H9 (cell line): ENCODE measurements around the gene IQCM. TPM values are rescaled to one million over a fixed set of nuclear protein-coding genes. Genes with fewer than 3 reads are reported as not detected.

ENCODE experiments used
- DNase-seq: peaks from one replicate; pipeline ENCODE4 v3.0.0-alpha.2; 2017
- H2AFZ ChIP-seq: one replicate; pipeline ENCODE4 v1.6.1; 2013; ENCODE audit warnings: mild to moderate bottlenecking, low read length, control low read depth, moderate library complexity
- H2AK5ac ChIP-seq: 2 replicates; pipeline ENCODE4 v1.6.1; 2013; ENCODE audit warnings: low read length, control low read depth, mixed read lengths; ENCODE audit not compliant: insufficient read length
- H2BK120ac ChIP-seq: one replicate; pipeline ENCODE4 v1.6.1; 2013; ENCODE audit warnings: low read depth, mild to moderate bottlenecking, low read length, control low read depth, inconsistent platforms; ENCODE audit not compliant: poor library complexity, severe bottlenecking
- H2BK12ac ChIP-seq: 2 replicates; pipeline ENCODE4 v1.6.1; 2013; ENCODE audit warnings: low read length, control low read depth, mixed read lengths, low read depth; ENCODE audit not compliant: insufficient read length
- H2BK15ac ChIP-seq: 2 replicates; pipeline ENCODE4 v1.6.1; 2013; ENCODE audit warnings: low read depth, low read length, control low read depth
- H2BK20ac ChIP-seq: one replicate; pipeline ENCODE4 v1.6.1; 2013; ENCODE audit warnings: low read depth, mild to moderate bottlenecking, low read length, control low read depth, inconsistent platforms; ENCODE audit not compliant: poor library complexity, severe bottlenecking
- H2BK5ac ChIP-seq: 2 replicates; pipeline ENCODE4 v1.6.1; 2013; ENCODE audit warnings: low read length, control low read depth, mixed read lengths; ENCODE audit not compliant: insufficient read length
- H3K14ac ChIP-seq: 2 replicates; pipeline ENCODE4 v1.6.1; 2013; ENCODE audit warnings: low read length, control low read depth; ENCODE audit not compliant: insufficient read depth
- H3K18ac ChIP-seq: 2 replicates; pipeline ENCODE4 v1.6.1; 2013; ENCODE audit warnings: low read depth, mild to moderate bottlenecking, mixed read lengths, low read length, control low read depth; ENCODE audit not compliant: insufficient read length
- H3K23ac ChIP-seq: 2 replicates; pipeline ENCODE4 v1.6.1; 2013; ENCODE audit warnings: low read length, control low read depth, mixed read lengths, low read depth; ENCODE audit not compliant: insufficient read length
- H3K23me2 ChIP-seq: 2 replicates; pipeline ENCODE4 v1.6.1; 2013; ENCODE audit warnings: low read depth, mild to moderate bottlenecking, mixed read lengths, low read length, control low read depth; ENCODE audit not compliant: insufficient read length, poor library complexity, severe bottlenecking
- H3K27ac ChIP-seq: 2 replicates; pipeline ENCODE4 v1.5.1; 2013; ENCODE audit warnings: low read length, control low read depth, mixed read lengths, low read depth; ENCODE audit not compliant: insufficient read length
- H3K27me3 ChIP-seq: 2 replicates; pipeline ENCODE4 v1.6.1; 2013; ENCODE audit warnings: low read length, control low read depth, inconsistent platforms; ENCODE audit not compliant: insufficient read depth
- H3K4ac ChIP-seq: 2 replicates; pipeline ENCODE4 v1.6.1; 2013; ENCODE audit warnings: low read depth, mild to moderate bottlenecking, control low read depth, inconsistent platforms, low read length, moderate library complexity
- H3K4me1 ChIP-seq: 2 replicates; pipeline ENCODE4 v1.6.1; 2013; ENCODE audit warnings: low read length, control low read depth, inconsistent platforms; ENCODE audit not compliant: insufficient read depth
- H3K4me2 ChIP-seq: 2 replicates; pipeline ENCODE4 v1.6.1; 2013; ENCODE audit warnings: low read length, control low read depth, mixed read lengths; ENCODE audit not compliant: insufficient read length, insufficient read depth
- H3K56ac ChIP-seq: 2 replicates; pipeline ENCODE4 v1.6.1; 2013; ENCODE audit warnings: low read depth, mild to moderate bottlenecking, mixed read lengths, low read length, control low read depth; ENCODE audit not compliant: insufficient read length
- H3K79me1 ChIP-seq: 2 replicates; pipeline ENCODE4 v1.6.1; 2013; ENCODE audit warnings: low read depth, mild to moderate bottlenecking, moderate library complexity, low read length, control low read depth, inconsistent platforms; ENCODE audit not compliant: insufficient read depth, poor library complexity, severe bottlenecking
- H3K79me2 ChIP-seq: 2 replicates; pipeline ENCODE4 v1.6.1; 2013; ENCODE audit warnings: low read length, control low read depth, inconsistent platforms; ENCODE audit not compliant: insufficient read depth
- H3K9ac ChIP-seq: 2 replicates; pipeline ENCODE4 v1.6.1; 2013; ENCODE audit warnings: low read length, control low read depth, mixed read lengths; ENCODE audit not compliant: insufficient read length; ENCODE audit errors: extremely low read depth
- H3K9me3 ChIP-seq: one replicate; pipeline ENCODE4 v1.6.1; 2013; ENCODE audit warnings: low read depth, low read length, inconsistent platforms; ENCODE audit not compliant: control insufficient read depth
- H3T11ph ChIP-seq: one replicate; pipeline ENCODE4 v1.6.1; 2013; ENCODE audit warnings: mild to moderate bottlenecking, low read length, control low read depth, inconsistent platforms
- H4K20me1 ChIP-seq: one replicate; pipeline ENCODE4 v1.6.1; 2013; ENCODE audit not compliant: control insufficient read depth, insufficient read length, insufficient read depth
- H4K5ac ChIP-seq: 2 replicates; pipeline ENCODE4 v1.6.1; 2013; ENCODE audit warnings: low read depth, mild to moderate bottlenecking, mixed read lengths, low read length, control low read depth; ENCODE audit not compliant: insufficient read length
- H4K8ac ChIP-seq: replicated peaks from 2 replicates; pipeline ENCODE4 v1.6.1; 2013; ENCODE audit warnings: low read length, control low read depth, mixed read lengths, low read depth; ENCODE audit not compliant: insufficient read length
- H4K91ac ChIP-seq: 2 replicates; pipeline ENCODE4 v1.6.1; 2013; ENCODE audit warnings: low read depth, mild to moderate bottlenecking, moderate library complexity, mixed read lengths, low read length, control low read depth; ENCODE audit not compliant: insufficient read length
- H3K27ac Mint-ChIP-seq, 3 experiments: 2 replicates in 2 of 3; 3 replicates in 1 of 3; pipeline ENCODE4 v1.8.0; 2020 to 2021; ENCODE audit warnings: mixed read lengths in 3 of 3, mild to moderate bottlenecking in 1 of 3, moderate library complexity in 1 of 3
- H3K27me3 Mint-ChIP-seq: 2 replicates; pipeline ENCODE4 v1.8.0; 2021; ENCODE audit warnings: low read depth, mild to moderate bottlenecking, moderate library complexity, mixed read lengths
- H3K36me3 Mint-ChIP-seq, 3 experiments: 2 replicates in 2 of 3; 3 replicates in 1 of 3; pipeline ENCODE4 v1.8.0; 2020 to 2021; ENCODE audit warnings: low read depth in 3 of 3, mixed read lengths in 3 of 3; ENCODE audit not compliant: insufficient read depth in 1 of 3
- H3K4me1 Mint-ChIP-seq, 2 experiments: 2 replicates each; pipeline ENCODE4 v1.8.0; 2020; ENCODE audit warnings: mixed read lengths in 2 of 2
- H3K4me3 Mint-ChIP-seq, 2 experiments: 2 replicates in 1 of 2; 3 replicates in 1 of 2; pipeline ENCODE4 v1.8.0; 2020 to 2021; ENCODE audit warnings: mild to moderate bottlenecking in 2 of 2, mixed read lengths in 2 of 2, moderate library complexity in 1 of 2
- H3K9me3 Mint-ChIP-seq, 2 experiments: 2 replicates in 1 of 2; 3 replicates in 1 of 2; pipeline ENCODE4 v1.8.0; 2020; ENCODE audit warnings: mild to moderate bottlenecking in 2 of 2, mixed read lengths in 2 of 2, moderate library complexity in 1 of 2
- WGBS: extraction: QIAGEN DNeasy Blood & Tissue Kit; methylation state at CpG from one replicate; pipeline ENCODE4 v1.1.7; 2013; ENCODE audit warnings: missing lambda C conversion rate, low lambda C conversion rate, mixed read lengths; ENCODE audit not compliant: insufficient read length; ENCODE audit errors: extremely low coverage; 5-methylcytosine and 5-hydroxymethylcytosine counted together
- total RNA-seq: library from RNA; stranded (reverse); gene quantifications from 2 replicates; pipeline ENCODE4 v1.2.1, GENCODE V29; 2021
- TF ChIP-seq, protein P1 (sequence below): fragments of 200-600 bp; sonication (generic); conservative IDR thresholded peaks from 3 replicates; pipeline ENCODE4 v1.8.0; 2021; ENCODE audit warnings: antibody characterized with exemption, mild to moderate bottlenecking

IQCM gene
- total RNA-seq, 1 experiment from 2014 or later, result 0.15 TPM

DNA sequence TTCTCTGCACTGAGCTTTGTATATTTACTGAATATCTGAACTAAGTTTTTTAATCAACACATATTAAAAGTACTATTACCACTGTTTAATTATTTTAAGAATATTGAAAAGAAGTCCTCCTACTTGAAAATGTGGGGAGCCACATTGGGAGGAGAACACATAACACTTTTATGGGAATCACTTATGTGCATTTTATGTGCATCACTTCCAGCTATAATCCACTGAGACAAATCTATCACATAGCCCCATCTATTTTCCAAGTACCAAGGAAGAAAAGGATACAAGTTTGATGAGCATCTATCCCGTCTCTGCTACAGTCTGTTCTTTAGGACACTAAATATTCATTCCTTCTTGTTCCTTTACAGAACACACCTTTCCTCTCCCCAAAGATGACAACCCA is 87.2 kb downstream of the IQCM start:
- Histone ChIP-seq H3K27ac (no peak overlapping the region), H4K91ac (no peak overlapping the region), H3T11ph (no peak overlapping the region), H2AK5ac (no peak overlapping the region), H3K56ac (no peak overlapping the region), H3K9me3 (no peaks in the 10 kb centered on the region), H4K8ac (no peak overlapping the region), H3K14ac (no peak overlapping the region), H3K23me2 (no peaks in the 10 kb centered on the region), H2BK20ac (no peak overlapping the region), H3K23ac (no peak overlapping the region), H4K5ac (no peak overlapping the region), H3K4ac (no peak overlapping the region), H3K4me1 (no peaks in the 10 kb centered on the region), H4K20me1 (no peaks in the 10 kb centered on the region), H2BK5ac (no peak overlapping the region), H2BK120ac (no peak overlapping the region), H3K79me2 (no peaks in the 10 kb centered on the region; the same call in 1 of the 2 replicates), H3K9ac (no peak overlapping the region), H2BK15ac (no peak overlapping the region), H3K27me3 (no peaks in the 10 kb centered on the region), H3K79me1 (no peaks in the 10 kb centered on the region), H2AFZ (no peak overlapping the region), H2BK12ac (no peak overlapping the region), H3K18ac (no peak overlapping the region), H3K4me2 (no peak overlapping the region)
- no CpG with 5 or more reads among the region's 1 CpG for WGBS
- Mint-ChIP-seq H3K4me1 (no peaks in the 10 kb centered on the region), H3K4me3 (no peak overlapping the region), H3K36me3 (no peaks in the 10 kb centered on the region), H3K27me3 (no peaks in the 10 kb centered on the region), H3K27ac (no peak overlapping the region; a peak in 1 of 7 replicates), H3K9me3 (no peaks in the 10 kb centered on the region)
- DNase-seq, result no peak
- TF ChIP-seq, protein P1, sequence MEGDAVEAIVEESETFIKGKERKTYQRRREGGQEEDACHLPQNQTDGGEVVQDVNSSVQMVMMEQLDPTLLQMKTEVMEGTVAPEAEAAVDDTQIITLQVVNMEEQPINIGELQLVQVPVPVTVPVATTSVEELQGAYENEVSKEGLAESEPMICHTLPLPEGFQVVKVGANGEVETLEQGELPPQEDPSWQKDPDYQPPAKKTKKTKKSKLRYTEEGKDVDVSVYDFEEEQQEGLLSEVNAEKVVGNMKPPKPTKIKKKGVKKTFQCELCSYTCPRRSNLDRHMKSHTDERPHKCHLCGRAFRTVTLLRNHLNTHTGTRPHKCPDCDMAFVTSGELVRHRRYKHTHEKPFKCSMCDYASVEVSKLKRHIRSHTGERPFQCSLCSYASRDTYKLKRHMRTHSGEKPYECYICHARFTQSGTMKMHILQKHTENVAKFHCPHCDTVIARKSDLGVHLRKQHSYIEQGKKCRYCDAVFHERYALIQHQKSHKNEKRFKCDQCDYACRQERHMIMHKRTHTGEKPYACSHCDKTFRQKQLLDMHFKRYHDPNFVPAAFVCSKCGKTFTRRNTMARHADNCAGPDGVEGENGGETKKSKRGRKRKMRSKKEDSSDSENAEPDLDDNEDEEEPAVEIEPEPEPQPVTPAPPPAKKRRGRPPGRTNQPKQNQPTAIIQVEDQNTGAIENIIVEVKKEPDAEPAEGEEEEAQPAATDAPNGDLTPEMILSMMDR, result no peak
